Right ventricle myocardium superior (tissue), 1 donor: ENCODE data around the gene CPLX3. TPM values are rescaled to one million over a fixed set of nuclear protein-coding genes. Genes with fewer than 3 reads are reported as not detected.

Source experiments
- ATAC-seq: fragments of 200-7000 bp; cut with Tn5 transposase; one replicate; pipeline ENCODE4 v1.9.1; 2020; ENCODE audit warnings: mild to moderate bottlenecking; ENCODE audit not compliant: poor library complexity
- DNase-seq: peaks from one replicate; pipeline ENCODE4 v3.0.0-alpha.2; 2020
- intact Hi-C: fragments of 100-400 bp; cut with DNase I; formaldehyde crosslinking; loops from one replicate; pipeline ENCODE4 v1.11.2; 2022
- total RNA-seq: library from RNA; stranded (reverse); fragmentation: NEBNext Ultra II Directional; extraction: Animal tissue kit (Norgen Biotek cat#: 25700); gene quantifications from one replicate; pipeline ENCODE4 v1.2.1, GENCODE V29; 2021
- donor health status: DM: no; HTN: yes; CAD: no; lungs with severe emphysema.

Gene CPLX3
- total RNA-seq, 1 donor from 2014 or later, result 3.6 TPM

GRCh38 chr15:74857082-74857655 lies 30.7 kb downstream of the CPLX3 start:
- ATAC-seq, result peak; percentile 48
- no peak for DNase-seq
- intact Hi-C loops, result no loop called here

GRCh38 chr15:74857671-74858368 lies 31.4 kb downstream of the CPLX3 start:
- ATAC-seq, result no peak
- intact Hi-C loops, result no loop called here
- no peak for DNase-seq

GRCh38 chr15:74858369-74858740 lies 31.9 kb downstream of the CPLX3 start:
- DNase-seq, result no peak
- intact Hi-C loops, result no loop called here
- ATAC-seq, result no peak

DNA sequence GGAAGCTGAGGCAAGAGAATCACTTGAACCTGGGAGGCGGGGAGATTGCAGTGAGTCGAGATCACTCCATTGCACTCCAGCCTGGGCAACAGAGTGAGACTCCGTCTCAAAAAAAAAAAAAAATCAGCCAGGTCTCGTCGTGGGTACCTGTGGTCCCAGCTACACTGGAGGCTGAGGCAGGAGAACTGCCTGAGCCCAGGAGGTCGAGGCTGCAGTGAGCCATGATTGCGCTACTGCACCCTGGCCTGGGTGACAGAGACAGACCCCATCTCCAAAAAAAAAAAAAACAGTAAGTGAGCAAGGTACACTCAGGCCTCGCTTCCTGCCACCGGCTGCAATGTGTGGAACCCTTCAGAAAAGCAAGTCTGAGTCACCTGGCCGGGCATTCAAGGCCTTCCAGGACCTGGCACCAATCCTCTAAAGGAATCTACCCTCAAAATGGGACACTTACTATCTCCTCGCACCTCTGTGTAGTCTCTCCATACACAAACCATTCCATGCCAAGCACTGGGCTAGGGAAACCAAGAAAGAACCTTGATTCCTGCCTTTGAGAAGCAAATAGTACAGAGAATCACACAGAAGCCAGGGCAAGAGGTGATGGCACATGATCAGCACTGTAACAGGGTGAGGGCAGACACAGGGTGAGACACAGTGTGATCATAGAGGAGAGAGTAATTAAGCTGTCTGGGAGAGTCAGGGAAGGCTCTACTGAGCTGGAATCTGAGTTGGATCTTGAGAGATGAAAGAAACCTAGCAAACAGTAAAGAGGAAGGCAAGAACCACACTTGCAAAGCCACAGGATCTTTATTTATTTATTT lies 37.0 kb downstream of the CPLX3 start:
- DNase-seq (peak; percentile 13), ATAC-seq (peak; percentile 33)

DNA sequence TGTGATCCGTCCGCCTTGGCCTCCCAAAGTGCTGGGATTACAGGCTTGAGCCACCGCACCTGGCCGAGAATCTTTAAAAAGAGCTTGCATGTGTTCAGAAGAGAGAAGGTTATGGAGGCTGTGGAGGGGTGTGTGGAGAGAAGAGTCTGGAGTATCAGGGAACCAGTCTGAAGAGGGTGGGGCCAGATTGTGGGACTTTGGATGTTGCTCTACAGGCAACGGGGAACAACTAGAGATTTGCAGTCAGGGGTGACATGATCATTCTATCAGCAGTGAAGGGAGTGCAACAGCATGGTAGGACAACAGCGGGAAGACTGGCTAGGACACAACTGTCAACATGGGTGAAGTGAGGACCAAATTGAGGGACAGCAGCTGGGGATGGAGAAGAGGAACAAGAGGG lies 37.9 kb downstream of the CPLX3 start:
- intact Hi-C loops, result no loop called here
- ATAC-seq, result no peak
- DNase-seq, result no peak

More for the DNA sequence above, 37.0 kb downstream of the CPLX3 start:
- intact Hi-C loops, result no loop called here

DNA sequence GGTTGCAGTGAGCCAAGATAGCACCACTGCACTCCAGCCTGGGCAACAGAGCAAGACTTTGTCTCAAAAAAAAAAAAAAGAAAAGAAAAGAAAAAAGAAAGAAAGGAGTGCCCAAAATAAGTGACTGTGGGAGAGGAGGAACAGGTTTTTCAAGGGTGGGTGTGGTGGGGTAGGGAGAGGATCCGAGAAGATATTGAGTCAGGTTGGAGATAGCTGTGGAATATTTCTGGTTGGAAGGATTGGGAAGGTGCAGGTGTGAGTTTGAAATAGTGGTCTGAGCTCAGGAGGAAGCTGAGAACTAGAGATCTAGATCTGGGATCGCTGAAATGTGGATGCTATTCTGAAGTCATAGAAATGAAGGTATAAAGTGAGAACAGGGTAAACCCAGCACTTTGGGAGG lies 38.9 kb downstream of the CPLX3 start:
- DNase-seq (peak; percentile 2), ATAC-seq (no peak)
- intact Hi-C loops, result no loop called here

GRCh38 chr15:74866090-74866489 lies 39.7 kb downstream of the CPLX3 start:
- DNase-seq, result peak; percentile 22

GRCh38 chr15:74867466-74868038 lies 41.1 kb downstream of the CPLX3 start:
- DNase-seq, result peak; percentile 1
- intact Hi-C loops, result no loop called here
- peak; percentile 4 for ATAC-seq

More at GRCh38 chr15:74866090-74866489, 39.7 kb downstream of the CPLX3 start:
- intact Hi-C loops, result no loop called here
- no peak for ATAC-seq

GRCh38 chr15:74868059-74868458 lies 41.6 kb downstream of the CPLX3 start:
- intact Hi-C loops, result no loop called here
- DNase-seq, result peak; percentile 48
- ATAC-seq, result peak; percentile 5

- DNase-seq (no peak), ATAC-seq (peak; percentile 26)
- intact Hi-C loops, result no loop called here
Measured at GRCh38 chr15:74869372-74869725, 42.9 kb downstream of the CPLX3 start.

- ATAC-seq (peak; percentile 43), DNase-seq (peak; percentile 84)
- intact Hi-C loops, result no loop called here
Measured at GRCh38 chr15:74869726-74870407, 43.4 kb downstream of the CPLX3 start.

DNA sequence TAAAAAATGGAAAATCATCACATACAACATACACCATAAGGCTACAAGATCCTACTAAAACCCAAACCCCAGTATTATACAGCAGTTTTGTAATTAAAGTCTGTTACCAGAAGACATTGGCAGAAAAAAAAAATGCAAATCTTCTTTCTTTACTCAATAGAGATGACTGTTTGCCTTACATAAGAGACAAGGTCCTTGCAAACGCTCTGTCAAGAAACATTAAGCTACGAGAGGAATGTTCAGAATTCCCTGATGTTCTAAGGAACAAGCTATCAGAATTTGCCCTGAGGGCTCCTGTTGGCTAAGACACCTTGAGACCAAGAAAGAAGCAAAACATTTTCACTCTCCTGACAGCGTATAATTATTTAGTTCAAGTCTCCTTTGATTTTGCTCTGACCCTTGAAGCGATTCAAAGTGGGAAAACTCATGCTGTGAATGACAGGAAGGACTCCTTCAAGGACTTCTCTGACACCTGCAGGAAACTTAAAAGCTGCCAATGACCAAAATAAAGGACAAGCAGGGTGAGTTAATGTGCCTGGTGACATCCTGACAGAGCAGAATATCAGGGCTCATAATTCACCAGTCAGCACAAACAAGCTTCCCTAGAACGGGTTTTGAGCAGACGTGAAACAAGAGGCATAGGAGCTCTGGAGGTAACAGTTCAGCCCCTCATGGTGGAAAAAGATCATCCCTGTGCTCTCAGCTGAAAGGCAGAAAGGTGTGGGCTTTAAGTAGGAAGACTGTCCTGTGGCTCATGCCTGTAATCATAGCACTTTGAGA lies 44.2 kb downstream of the CPLX3 start:
- intact Hi-C loops, result no loop called here
- DNase-seq (no peak), ATAC-seq (no peak)

DNA sequence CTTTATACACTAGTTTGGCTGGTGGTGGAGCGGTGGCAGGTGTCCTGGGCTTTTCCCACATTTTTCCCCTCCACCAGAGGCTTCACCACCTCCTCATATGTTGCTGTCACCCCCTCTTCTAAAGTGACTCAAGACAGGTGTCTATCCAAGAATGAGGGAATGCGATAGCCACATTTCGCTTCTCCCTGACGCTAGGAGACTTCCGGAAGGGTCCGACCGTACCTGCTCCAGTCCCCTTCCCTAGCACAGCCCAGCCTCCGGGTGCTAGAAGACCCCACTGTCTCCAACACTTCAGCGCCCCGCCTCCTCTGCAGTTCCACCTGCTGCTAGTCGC lies 46.2 kb downstream of the CPLX3 start:
- intact Hi-C loops, result no loop called here
- DNase-seq (no peak), ATAC-seq (no peak)

DNA sequence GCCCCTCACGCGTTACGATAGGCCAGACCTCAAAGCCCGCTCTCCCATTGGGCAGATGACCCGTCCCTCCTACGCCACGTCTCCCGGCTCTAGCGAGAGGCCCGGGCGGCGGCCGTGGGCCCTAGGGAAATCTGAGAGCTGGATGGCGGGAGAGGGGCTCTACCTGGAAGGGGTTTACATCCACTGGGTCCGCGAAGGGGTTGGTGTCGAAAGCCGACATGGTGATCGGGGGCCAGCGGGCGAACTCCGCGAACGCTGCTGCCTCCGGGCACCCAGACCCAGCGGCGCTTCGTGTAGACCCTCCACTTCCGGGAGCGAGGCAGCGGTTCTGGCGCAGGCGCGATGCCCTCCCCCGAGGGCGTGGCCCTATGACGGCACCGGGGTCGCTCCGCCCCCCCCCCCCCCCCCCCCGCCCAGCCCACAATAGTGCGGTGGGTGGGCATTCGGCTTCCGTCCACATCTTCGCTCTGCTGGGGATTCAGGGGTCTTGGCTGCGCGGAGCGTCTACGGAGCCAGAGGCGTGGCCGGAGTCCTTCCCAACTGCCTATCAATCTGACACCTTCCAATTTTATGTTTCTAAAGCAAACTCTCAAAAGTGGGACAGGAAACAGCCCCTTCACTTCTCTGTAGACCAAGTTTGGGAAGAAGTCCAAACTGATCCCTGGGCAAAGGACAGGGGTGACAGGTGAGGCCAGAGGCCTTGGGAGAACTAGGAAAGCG lies 46.8 kb downstream of the CPLX3 start, which contains the start of gene SCAMP2:
SCAMP2 (minus strand) TSS at position 330 of the 720 bp plus-strand sequence; CDS start at position 220, 110 bp downstream.
- intact Hi-C loops, result no loop called here
- ATAC-seq (peak; percentile 95), DNase-seq (peak; percentile 97)

DNA sequence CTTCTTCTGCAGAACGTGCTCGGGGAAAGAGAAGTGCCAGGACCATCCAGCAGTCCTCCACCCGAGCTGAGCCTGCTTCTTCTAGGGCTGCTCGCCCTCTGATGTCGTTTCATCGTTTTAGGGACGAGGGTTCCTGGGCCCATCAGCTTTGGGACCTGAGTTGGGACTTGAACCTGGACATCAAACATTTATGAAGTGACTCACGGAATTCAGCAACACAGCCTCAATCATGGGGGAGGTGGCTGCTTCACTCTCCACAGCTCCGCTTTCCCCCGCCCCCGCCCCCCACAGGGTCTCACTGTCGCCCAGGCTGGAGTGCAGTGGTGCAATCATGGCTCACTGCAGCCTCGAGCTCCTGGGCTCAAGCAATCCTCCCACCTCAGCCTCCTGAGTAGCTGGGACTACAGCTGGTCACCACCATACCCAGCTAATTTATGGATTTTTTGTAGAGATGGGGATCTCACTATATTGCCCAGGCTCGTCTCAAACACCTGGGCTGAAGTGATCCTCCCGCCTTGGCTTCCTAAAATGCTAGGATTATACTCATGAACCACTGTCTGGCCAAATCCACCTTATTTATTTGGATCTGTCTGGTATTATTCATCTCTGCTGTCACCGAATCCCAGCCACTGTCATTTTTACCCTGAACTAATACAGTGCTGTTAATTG lies 47.5 kb downstream of the CPLX3 start:
- intact Hi-C loops, result no loop called here
- peak; percentile 14 for ATAC-seq
- peak; percentile 49 for DNase-seq

DNA sequence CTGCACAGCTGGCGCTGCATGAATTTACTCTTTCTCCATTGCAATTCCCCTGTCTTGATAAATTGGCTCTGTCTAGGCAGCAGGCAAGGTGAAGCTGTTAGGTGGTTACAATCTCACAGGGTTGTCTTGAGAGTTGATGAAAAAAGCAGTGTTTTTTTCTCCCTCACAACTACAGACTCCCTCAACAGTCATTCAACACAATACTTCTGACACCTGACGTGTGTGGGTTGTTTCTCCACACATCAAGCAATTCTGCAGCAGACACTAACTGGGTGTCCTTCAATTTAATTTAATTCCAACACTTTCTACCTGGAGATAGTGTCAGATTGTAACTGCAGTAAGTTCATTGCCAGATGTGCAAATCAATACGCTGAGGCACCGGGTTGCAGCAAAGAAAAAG lies 51.8 kb downstream of the CPLX3 start:
- DNase-seq (no peak), ATAC-seq (no peak)
- intact Hi-C loops, result no loop called here
